GM21737 (cell line): ENCODE results near the gene RBM45.
"Not testable (repeated sequence)": the region's sequence is repeated elsewhere in the genome, so short reads cannot be mapped to it uniquely, and the experiment has no call there.

Experiments used
- ATAC-seq: cut with Tn5 transposase; IDR thresholded peaks from one replicate; pipeline ENCODE4 v1.9.1; 2021; ENCODE audit warnings: mild to moderate bottlenecking, moderate library complexity; ENCODE audit not compliant: unreplicated experiment

The RBM45 gene

DNA sequence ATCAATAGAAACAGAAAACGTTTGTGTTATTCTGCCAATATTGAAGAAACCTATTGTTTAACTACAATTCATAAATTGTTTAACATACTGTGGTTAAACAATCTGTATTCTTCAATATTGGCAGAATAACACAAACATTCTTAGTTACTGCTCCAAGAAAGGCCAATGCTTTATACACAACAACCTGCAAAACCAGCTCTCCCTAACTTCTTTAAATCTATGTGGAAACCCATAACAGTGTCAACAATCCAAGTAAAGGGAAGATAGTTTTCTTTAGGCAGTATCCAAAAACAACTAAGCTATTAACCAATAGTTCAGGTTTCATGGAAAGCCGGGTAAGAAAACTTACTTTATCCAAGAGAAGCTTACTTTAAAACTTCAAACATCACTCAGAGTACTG, 6.2 kb upstream of the RBM45 start:
- no peak for ATAC-seq

- ATAC-seq, result no peak
Observed at GRCh38 chr2:178108176-178108575, 4.1 kb upstream of the RBM45 start.

GRCh38 chr2:178109813-178110212, 2.4 kb upstream of the RBM45 start:
- ATAC-seq, result no peak

DNA sequence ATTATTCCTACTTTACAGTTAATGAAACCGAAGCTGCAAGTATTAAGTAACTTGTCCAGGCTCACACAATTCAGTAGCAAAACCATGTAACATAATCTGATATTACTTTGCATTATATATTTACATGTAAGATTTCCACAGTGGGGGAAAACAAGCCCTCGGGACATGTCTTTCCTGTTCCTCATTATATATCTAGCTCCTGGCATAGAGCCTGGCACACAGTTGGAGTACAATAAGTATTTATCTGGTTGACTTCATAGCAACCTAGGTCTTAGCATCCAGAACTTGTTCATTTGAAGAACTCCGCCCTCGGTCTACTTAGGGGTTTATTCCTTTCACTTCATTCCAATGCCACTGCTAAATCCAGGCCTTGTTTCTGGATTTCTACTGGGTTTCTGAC, 1.6 kb upstream of the RBM45 start:
- no peak for ATAC-seq

DNA sequence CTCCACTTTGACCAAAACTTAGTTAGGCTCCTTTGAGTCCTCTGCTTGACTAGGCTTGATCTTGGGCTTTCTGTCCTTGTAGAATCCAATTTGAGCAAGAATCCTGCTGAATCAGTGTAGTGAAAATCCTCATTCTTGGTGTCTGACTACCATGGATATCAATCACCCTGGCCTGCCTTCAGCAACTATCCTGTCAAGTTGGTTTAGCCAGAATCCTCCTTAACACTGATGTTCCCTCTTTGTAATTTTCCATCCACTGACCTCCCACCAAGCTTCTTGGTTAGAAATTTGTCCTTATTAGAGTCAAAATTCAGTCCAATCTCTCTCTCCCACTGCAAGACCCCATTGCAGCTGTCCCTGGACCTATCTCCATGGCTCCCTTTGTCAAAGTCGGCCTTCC, 494 bp upstream of the RBM45 start:
- ATAC-seq, result peak; percentile 9

GRCh38 chr2:178114462-178114861, 2.2 kb downstream of the RBM45 start:
- ATAC-seq, result peak; percentile 38

- no peak for ATAC-seq
Observed at GRCh38 chr2:178115271-178115670, 3.0 kb downstream of the RBM45 start.

- ATAC-seq, result no peak
Observed at GRCh38 chr2:178117725-178118124, 5.5 kb downstream of the RBM45 start.

DNA sequence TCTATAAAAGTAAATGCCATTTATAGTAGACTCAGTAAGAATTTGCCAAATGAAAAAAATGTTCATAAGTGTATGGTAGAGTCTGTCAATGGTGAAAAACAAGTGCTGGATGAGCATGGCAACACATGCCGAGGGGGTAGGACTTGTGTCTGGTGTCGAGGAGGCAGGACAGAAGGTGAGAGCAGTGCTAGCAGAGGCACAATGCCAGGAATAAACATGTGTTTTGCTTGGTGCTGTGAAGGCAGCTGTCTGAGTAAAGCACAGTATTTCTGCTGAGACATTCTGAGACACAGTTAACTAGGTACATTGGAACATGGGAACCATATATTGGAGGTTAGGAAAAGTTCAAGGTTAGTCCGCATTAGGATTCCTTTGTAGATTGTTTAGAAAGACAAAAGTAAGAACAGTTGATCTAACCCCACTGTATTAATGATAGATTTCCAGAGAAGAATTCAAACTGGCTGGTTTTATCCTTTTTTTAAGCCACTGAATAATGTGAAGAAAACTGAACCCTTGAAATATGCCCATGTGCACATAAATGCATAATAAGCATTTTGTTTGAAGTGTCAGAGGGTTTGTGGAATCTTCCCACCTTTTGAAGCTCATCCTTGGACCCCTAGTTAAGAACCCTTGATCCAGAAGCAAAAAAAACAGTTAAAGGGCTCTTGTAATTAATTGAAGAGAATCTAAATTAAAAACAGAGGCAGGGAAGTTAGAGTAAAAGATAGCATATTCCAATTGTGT, 7.1 kb downstream of the RBM45 start:
- no peak for ATAC-seq

- no peak for ATAC-seq
Observed at GRCh38 chr2:178123163-178123562, 10.9 kb downstream of the RBM45 start.

GRCh38 chr2:178125125-178125524, 12.9 kb downstream of the RBM45 start:
- no peak for ATAC-seq

- no peak for ATAC-seq
Observed at GRCh38 chr2:178125862-178126261, 13.6 kb downstream of the RBM45 start.

- ATAC-seq, result no peak
Observed at GRCh38 chr2:178128836-178129630, 16.8 kb downstream of the RBM45 start.

DNA sequence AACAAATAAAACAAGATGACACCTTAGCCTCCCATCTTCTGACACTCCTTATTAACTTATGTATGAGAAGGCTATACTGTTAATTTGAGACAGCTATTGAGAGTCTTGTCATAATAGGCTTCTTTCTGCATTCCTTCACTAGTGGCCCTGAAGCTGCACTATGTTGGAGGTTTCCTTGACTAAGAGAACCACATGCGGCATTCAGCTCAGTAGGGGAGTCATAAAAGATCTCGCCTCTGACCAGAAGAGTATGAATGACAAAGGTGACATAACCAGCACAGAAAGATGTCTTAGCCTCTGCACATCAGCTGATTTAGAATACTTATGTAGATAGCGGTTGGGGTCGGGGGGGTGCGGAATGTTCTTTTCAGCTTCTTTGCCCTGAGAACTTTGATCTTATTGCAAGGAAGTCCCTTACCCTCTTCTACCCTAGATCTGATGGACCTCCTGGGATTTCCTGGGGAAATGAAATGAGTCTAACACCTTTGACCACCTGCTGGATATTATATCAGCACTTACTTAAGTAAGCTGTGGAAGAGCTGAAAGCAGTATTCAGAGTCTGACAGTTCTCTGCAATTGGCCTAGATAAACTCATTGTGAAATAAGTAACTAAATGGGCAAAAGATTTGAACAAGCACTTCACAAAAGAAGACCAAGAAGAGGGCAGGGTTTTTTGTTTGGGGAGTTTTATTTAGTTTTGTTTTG, 24.2 kb downstream of the RBM45 start:
- no peak for ATAC-seq

- no peak for ATAC-seq
Observed at GRCh38 chr2:178142274-178143065, 30.2 kb downstream of the RBM45 start.

GRCh38 chr2:178143481-178143880, 31.2 kb downstream of the RBM45 start:
- no peak for ATAC-seq

DNA sequence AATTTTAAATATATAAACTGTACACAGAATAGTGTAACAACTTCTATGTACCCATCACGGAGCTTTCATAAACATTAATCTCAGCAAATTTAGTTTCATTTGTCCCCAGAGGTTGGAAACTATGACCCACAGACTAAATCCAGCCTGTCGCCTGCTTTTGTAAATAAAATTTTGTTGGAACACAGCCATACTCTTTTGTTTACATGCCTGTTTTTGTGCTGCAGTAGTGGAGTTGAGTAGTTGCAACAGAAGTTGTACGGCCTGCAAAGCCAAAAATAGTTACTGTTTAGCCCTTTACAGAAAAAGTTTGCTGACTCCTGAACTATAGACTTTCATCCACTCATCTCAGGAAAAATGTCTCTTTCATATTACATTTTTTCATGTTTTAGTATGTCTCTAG, 39.8 kb downstream of the RBM45 start:
- ATAC-seq, result no peak

DNA sequence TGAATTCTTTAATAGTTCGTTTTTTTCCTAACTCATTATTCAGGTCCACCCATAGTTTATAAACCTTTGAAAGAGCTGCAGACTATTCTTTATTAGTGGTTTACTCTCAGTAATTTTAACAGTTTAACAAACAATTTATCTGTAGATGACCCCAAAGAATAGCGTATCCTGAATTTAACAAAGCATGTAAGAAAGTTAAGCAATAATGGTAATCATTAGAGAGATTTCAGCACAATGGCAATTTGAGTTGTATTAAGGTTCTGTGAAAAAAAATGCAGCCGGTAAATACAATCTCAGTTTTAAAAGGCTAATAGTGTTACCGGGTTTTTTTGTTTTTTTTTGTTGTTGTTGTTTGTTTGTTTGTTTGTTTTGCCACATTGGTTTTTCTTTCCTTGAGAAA, 40.3 kb downstream of the RBM45 start:
- ATAC-seq, result no peak

DNA sequence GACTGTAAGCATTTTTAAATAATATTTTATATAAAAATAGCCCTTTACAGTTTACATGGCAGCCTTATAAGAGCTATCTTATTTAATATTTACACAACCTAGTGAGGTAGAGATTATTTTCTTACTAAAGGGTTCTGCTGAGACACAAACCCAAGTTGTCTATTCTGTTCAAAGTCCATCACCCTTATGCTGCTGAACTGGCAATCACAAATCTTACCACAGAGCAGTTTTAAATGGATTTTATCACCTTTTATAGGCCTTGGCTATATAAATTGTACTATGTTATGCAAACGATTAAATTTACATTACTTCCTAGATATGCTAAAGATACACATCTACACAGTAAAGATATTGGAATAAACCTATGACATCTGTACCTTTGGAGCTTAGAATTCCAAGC, 40.7 kb downstream of the RBM45 start:
- no peak for ATAC-seq

DNA sequence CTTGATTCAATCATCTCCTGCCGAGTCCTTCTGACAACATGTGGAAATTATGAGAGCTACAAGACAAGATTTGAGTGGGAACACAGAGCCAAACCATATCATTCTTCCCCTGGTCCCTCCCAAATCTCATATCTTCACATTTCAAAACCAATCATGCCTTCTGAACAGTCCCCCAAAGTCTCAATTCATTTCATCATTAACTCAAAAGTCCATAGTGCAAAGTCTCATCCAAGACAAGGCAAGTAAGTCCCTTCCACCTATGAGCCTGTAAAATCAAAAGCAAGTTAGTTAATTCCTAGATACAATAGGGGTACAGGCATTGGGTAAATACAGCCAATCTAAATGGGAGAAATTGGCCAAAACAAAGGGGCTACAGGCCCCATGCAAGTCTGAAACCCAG, 41.6 kb downstream of the RBM45 start:
- not testable (repeated sequence) for ATAC-seq

GRCh38 chr2:178155524-178155923, 43.3 kb downstream of the RBM45 start:
- ATAC-seq, result no peak
